T-helper 1 cell treated with Interleukin-12 subunit alpha and Interleukin-12 subunit beta and Interleukin-4 antibody, amounts not matched to agents 30 ng/mL and 1 ng/mL, for 36 hours (primary cell): ENCODE results near the gene SPTBN4. TPM values are rescaled to one million over a fixed set of nuclear protein-coding genes. Genes with fewer than 3 reads are reported as not detected.
"Not testable (repeated sequence)": the region's sequence is repeated elsewhere in the genome, so short reads cannot be mapped to it uniquely, and the experiment has no call there.

Experiments
- intact Hi-C: fragments of 100-400 bp; cut with micrococcal nuclease; formaldehyde crosslinking; loops from one replicate; pipeline ENCODE4 v1.15.1; 2024
- total RNA-seq: library from RNA; stranded (reverse); gene quantifications from 2 replicates; pipeline ENCODE4 v1.2.3, GENCODE V29; 2022

Gene SPTBN4
- total RNA-seq, 1 donor from 2014 or later, result 0.15 TPM

DNA sequence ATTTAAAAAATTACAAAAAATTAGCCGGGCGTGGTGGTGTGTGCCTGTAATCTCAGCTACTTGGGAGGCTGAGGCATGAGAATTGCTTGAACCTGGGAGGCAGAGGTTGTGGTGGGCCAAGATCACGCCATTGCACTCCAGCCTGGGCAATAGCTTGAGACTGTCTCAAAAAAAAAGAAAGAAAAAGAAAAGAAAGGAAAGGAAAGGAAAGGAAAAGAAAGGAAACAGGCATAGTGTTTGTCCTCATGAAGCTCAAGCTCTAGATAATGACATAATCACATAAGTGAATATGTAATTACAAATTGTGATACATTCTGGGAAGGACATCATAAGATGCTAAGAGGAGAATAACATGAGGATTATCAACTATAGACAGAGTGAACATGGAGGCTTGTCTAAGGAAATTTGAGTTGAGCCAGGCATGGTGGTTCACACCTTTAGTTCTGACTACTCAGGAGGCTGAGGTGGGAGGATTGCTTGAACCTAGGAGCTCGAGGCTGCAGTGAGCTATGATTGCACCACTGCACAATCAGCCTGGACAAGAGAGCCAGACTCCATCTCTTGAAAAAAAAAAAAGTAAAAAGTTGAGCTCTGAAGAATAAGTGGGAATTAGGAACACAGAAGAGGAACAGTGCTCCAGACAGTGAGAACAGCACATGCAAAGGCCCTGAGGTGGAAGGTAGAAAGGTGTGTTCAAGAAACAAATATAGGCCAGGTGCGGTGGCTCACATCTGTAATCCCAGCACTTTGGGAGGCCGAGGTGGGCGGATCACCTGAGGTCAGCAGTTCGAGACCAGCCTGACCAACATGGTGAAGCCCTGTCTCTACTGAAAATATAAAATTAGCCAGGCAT is 34.1 kb downstream of the SPTBN4 start:
- intact Hi-C loops, result not testable (repeated sequence)

DNA sequence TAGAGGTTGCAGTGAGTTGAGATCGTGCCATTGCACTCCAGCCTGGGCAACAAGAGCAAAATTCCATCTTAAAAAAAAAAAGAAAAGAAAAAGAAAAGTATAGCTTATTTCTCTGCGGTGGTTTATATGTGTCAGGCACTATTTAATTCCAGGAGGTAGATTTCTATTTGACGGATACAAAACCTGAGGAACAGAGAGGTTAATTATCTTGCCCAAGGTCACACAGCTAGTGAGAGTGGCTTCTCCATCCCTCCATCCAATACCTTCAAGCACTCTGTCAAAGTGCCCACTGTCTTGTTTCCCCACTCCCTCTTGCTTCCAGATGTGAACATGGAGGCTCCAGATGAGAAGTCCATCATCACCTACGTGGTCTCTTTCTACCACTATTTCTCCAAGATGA is 34.8 kb downstream of the SPTBN4 start:
- intact Hi-C loops, result no loop called here

DNA sequence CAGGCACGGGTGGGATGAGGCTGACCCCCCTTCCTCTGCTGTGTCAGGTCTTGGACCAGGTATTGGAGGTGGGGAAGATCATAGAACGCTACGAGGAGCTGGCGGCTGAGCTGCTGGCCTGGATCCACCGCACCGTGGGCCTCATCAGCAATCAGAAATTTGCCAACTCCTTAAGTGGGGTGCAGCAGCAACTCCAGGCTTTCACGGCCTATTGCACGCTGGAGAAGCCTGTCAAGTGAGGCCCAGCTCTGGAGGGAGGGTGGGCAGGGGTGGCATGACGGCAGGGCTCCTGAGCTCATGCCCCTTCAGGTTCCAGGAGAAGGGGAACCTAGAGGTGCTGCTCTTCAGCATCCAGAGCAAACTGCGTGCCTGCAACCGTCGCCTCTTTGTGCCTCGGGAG is 35.3 kb downstream of the SPTBN4 start:
- intact Hi-C loops, result no loop called here

DNA sequence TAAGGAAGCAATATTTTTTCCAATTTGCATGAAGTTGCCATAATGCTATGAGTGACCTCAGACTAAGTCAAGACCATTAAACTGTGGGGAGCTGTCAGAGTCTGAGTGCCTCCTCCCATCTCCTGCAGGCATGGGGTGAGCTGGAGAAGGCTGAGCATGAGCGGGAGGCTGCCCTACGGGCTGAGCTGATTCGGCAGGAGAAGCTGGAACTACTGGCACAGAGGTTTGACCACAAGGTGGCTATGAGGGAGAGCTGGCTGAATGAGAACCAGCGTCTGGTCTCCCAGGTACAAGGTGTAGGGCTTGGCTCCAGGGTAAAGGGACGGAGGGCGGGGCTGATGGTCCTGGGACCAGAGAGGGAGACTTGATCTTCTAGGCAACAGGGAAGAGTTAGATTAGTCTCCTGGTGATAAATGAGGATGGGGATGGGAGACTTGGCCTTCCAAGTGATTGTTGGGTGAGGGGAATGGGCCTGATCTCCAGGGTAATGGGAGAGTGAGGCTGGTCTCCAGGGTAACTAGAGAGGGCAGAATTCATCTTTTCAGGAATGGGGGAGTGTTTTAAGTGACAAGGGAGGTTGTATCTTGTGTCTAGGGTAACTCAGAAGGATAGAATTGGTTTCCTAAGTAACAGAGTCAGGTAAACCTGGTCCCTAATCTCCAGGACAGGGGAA is 36.0 kb downstream of the SPTBN4 start:
- intact Hi-C loops, result no loop called here

DNA sequence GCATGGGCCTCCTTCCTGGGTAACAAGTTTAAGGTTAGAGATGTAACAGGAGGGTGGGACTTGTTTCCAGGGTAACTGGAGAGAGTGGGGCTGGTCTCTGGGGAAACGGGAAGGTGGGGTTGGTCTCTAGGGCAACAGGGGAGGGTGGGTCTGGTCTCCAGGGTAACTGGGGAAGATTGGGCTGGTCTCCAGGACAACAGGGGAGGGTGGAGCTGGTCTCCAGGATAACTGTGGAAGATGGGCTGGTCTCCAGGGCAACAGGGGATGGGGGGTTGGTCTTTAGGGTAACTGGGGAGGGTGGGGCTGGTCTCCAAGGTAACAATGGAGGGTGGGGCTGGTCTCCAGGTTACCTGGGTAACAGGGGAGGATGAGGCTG is 36.5 kb downstream of the SPTBN4 start:
- intact Hi-C loops, result no loop called here

DNA sequence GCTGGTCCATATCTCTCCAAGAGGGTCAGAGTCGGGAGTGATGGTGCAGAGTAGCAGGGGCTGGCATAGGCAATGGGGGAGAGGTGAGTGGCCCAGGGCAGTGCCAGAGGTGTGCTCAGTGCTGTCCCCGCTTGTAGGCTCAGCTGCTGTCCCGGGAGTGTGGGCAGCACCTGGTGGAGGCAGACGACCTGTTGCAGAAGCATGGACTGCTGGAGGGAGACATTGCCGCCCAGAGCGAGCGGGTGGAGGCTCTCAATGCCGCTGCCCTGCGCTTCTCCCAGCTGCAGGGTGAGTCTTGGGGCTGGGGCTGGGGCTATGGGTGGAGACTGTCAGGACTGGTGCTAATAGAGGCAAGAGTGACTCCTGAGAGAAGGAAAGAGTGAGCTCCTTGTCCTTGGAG is 39.3 kb downstream of the SPTBN4 start:
- intact Hi-C loops, result no loop called here

DNA sequence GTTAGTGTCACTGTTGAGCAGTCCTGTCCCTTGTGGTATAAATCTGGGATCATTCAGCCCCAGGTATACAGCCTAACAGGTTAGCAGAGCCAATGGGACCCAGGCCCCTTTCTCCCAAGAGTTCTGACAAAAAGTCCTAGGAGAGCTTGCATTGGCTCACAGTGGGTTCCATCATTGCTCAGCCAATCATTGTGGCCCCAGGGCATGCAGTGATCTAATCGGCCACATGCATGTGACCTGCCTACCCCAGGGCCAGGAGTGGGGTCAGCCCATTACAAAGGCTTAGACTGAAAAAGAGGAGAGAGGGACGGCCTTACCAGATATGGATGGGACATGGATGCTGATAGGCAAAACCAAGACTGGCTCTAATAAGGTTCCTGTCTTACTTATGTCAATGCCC is 41.1 kb downstream of the SPTBN4 start:
- intact Hi-C loops, result no loop called here

DNA sequence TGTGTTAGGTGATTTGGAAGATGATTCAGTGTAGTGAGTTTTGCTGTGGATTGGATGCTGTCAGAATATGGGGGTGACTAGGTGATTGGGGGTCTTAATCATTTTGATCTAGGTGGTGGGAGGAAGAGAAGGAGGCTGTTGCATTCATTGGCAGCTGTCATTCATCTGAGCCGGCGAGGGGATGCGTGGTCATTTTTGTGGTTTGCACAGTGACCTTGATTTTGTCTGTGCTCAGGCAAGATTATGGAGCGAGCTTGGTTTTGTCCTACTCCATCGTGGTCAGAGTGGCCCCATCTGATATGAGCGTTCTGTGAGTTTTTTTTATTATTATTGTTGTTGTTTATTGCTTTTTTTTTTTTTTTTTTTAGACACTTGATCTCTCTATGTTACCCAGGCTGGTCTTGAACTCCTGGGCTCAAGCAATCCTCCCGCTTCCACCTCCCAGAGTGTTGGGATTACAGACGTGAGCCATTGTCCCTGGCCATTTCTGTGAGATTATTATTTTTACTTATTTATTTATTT is 42.0 kb downstream of the SPTBN4 start:
- intact Hi-C loops, result no loop called here

DNA sequence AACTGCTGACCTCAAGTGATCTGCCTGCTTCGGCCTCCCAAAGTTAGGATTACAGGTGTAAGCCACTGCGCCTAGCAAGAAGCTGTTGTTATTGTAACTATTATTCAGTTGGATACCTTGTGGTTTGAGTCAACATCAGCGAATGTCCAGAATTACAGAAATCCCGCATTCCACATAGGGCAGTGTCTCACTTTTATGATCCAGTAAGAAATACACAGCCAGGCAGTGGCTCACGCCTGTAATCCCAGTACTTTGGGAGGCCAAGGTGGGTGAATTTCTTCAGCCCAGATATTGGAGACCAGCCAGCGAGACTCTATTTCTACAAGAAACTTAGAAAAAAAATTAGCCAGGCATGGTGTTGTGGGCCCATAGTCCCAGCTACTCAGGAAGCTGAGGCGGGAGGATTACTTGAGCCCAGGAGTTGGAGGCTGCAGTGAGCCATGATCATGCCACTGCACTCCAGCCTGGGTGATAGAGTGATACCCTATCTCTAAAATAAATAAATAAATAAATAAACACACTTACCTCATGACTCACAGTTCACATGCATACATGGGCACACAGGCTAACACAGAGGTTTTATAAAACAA is 43.8 kb downstream of the SPTBN4 start:
- intact Hi-C loops, result no loop called here

DNA sequence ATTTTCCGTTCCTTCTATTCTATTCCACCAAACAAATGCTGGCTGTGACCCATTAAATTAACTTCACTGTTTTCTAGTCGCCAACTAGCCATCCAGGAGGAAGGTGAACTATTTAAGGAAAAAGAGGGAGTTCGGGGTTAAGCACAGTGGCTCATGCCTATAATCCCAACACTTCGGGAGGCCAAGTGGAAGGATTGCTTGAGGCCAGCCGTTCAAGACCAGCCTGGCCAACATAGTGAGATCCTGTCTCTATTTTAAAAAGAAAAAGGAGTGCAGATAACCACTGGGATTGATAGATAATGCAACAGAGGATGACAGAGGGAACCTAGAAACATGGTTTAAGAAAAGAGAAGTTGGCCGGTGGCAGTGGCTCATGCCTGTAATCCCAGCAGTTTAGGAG is 44.7 kb downstream of the SPTBN4 start:
- intact Hi-C loops, result no loop called here

DNA sequence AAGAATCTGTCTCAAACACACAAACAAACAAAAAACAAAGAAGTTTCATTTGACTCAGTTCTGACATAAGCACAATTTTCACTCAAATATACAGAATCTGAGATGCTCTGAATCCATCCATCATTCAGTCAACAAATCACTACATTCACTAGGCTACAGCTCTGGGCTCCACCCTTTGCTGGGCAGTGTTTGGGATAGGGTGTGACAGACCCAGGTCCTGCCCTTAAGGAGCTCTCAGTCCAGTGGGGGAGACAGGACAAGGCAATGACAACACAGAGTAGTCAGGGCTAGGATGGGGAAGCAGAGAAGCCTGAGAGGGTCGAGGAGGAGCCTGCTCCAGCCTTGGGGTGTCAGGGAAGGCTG is 45.3 kb downstream of the SPTBN4 start:
- intact Hi-C loops, result no loop called here

DNA sequence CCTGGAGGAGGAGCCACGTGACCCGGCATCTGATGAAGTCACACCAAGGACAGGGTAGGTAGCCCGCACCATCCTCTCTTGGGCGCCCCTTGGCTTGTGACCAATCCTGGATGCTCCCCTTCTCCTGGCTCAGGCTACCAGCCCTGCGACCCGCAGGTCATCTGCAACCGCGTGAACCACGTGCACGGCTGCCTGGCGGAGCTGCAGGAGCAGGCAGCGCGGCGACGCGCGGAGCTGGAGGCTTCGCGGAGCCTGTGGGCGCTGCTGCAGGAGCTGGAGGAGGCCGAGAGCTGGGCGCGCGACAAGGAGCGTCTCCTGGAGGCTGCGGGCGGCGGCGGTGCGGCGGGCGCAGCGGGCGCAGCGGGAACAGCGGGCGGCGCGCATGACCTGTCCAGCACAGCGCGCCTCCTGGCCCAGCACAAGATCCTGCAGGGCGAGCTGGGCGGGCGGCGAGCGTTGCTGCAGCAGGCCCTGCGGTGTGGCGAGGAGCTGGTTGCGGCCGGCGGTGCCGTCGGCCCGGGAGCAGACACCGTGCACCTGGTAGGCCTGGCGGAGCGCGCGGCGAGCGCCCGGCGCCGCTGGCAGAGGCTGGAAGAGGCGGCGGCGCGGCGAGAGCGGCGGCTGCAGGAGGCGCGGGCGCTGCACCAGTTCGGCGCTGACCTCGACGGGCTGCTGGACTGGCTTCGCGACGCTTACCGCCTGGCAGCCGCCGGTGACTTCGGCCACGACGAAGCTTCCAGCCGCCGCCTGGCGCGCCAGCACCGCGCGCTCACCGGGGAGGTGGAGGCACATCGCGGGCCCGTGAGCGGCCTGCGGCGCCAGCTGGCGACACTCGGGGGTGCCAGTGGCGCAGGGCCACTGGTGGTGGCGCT is 45.9 kb downstream of the SPTBN4 start:
- intact Hi-C loops, result no loop called here

DNA sequence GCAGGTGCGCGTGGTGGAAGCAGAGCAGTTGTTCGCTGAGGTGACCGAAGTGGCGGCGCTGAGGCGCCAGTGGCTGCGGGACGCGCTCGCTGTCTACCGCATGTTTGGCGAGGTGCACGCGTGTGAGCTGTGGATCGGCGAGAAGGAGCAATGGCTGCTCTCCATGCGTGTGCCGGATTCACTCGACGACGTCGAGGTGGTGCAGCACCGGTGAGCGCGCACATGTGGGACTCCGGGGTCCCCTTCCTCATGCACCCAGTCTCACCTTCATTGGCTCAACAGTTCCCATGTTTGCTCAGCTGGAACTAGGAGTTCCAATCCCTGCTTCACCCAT is 46.5 kb downstream of the SPTBN4 start:
- intact Hi-C loops, result no loop called here

DNA sequence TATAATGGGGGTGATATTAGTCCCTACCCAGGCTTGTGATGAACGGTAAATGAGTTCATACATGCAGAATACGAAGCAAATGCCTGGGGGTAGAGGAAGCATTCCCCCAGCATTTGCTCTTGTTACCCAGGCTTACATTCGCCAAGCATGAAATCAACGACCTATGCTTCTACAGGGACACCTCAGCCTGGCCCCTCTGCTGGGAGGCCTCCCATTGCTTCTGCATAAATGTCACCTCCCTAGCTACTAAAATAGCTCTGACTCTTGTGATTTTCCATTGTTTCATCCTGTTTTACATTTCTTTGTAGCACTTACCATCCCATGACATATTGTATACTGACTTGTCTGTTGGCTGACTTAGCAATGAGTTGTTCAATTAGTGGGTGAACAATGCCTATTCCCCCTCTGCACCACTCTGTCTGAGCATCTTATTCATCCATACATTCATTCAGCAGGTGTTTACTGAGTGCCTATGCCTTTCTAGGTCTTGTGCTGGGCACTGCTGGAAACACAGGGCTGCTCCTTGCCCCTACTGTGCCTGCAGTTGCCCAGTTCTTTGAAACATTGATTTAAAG is 47.0 kb downstream of the SPTBN4 start:
- intact Hi-C loops, result no loop called here

DNA sequence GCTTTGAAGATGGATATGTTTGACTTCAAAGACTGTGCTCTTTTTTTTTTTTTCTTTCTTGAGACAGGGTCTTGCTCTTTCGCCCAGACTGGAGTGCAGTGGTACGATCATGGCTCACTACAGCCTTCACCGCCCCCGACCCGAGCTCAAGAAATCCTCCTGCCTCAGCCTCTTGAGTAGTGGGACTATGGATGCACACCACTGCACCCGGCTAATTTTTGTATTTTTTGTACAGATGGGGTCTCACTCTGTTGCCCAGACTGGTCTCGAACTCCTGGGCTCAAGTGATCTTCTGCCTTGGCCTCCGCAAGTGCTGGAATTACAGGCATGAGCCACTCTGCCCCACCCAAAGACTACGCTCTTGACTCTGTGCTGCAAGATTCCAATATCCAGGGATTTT is 50.4 kb downstream of the SPTBN4 start:
- intact Hi-C loops, result no loop called here

DNA sequence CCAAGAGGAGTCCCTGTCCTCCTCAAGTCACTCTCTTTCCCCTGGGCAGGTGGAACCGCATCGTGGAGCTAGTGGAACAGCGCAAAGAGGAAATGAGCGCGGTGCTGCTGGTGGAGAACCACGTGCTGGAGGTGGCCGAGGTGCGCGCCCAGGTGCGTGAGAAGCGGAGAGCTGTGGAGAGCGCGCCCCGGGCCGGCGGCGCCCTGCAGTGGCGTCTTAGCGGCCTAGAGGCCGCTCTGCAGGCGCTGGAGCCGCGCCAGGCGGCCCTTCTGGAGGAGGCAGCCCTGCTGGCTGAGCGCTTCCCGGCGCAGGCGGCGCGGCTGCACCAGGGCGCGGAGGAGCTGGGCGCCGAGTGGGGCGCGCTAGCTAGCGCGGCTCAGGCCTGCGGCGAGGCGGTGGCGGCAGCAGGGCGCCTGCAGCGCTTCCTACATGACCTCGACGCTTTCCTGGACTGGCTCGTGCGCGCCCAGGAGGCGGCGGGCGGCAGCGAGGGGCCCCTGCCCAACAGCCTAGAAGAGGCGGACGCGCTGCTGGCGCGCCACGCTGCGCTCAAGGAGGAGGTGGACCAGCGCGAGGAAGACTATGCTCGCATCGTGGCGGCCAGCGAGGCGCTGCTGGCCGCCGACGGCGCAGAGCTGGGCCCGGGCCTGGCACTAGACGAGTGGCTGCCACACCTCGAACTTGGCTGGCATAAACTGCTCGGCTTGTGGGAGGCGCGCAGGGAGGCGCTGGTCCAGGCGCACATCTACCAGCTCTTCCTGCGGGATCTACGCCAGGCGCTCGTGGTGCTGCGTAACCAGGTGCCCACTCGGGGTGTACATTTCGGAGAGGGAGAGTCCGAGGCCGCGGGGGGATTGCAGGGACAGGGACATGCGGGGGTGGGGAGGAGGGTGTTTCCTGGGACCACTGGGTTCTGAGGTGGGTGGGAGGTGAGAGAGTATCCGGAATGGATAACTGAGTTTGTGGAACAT is 52.8 kb downstream of the SPTBN4 start:
- intact Hi-C loops, result loop anchor here (10.0 kb wide), 1 partner anchor 375 kb away; no protein-coding TSS in a partner anchor

DNA sequence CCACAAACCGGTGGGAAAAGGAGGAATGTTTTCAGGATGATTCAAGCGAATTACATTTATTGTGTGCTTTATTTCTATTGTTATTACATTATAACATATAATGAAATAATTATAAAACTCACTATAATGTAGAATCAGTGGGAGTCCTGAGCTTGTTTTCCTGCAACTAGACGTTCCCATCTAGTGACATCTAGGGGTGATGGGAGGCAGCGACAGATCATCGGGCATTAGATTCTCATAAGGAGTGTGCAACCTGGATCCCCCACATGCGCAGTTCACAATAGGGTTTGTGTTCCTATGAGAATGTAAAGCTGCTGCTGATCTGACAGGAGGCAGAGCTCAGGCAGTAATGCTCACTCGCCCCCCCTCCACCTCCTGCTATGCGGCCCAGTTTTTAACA is 54.5 kb downstream of the SPTBN4 start:
- intact Hi-C loops, result loop anchor here (1.0 to 10.0 kb wide), 2 partner anchors 216 to 376 kb away; no protein-coding TSS in a partner anchor

DNA sequence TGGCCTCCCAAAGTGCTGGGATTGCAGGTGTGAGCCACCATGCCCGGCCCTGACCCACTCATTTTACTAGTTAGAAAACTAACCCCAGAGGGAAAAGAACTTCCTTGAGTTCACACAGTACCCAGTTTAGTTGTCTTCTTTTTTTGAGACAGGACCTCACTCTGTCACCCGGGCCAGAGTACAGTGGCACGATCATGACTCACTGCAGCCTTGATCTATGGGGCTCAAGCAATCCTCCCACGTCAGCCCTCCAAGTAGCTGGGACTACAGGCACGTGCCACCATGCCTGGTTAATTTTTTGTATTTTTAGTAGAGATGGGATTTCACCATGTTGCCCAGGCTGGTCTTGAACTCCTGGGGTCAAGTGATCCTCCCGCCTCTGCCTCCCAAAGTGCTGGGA is 55.1 kb downstream of the SPTBN4 start:
- intact Hi-C loops, result loop anchor here (1.0 to 10.0 kb wide), 2 partner anchors 217 to 377 kb away; no protein-coding TSS in a partner anchor

DNA sequence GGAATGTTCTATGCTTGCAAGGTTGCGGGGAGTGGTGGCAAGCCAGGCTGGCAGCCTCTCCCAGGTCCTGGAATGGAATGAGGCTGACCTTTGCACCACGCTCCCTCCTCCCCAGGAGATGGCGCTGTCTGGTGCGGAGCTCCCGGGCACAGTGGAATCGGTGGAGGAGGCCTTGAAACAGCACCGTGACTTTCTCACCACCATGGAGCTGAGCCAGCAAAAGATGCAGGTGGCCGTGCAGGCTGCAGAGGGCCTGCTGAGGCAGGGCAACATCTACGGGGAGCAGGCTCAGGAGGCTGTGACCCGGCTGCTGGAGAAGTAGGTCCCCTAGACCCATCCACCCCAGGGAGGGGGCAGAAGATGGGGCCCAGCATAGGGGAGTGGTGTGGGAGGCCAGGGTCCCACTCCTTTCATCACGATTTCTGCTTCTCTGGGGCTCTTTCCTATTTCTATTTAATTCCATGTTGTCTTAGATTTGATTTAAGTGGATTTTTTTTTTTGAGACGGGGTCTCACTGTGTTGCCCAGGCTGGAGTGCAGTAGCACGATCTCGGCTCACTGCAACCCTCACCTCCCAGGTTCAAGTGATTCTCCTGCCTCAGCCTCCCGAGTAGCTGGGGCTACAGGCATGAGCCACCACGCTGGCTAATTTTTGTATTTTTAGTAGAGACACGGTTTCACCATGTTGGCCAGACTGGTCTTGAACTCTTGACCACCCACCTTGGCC is 56.7 kb downstream of the SPTBN4 start:
- intact Hi-C loops, result loop anchor here (1.0 to 10.0 kb wide), 3 partner anchors 75 to 379 kb away; no protein-coding TSS in a partner anchor
